Activated CD8-positive, alpha-beta memory T cell treated with anti-CD3 and anti-CD28 coated beads, Interleukin-2, amount 50 U/mL, for 4 hours (primary cell): ENCODE results near the gene HSPH1.
"Not testable (repeated sequence)": the region's sequence is repeated elsewhere in the genome, so short reads cannot be mapped to it uniquely, and the experiment has no call there.

ENCODE experiments used
- DNase-seq: peaks from one replicate; pipeline ENCODE4 v3.0.0-alpha.2; 2020

HSPH1 gene

GRCh38 chr13:31122544-31123260 lies 39.0 kb downstream of the HSPH1 start:
- no peak for DNase-seq

DNA sequence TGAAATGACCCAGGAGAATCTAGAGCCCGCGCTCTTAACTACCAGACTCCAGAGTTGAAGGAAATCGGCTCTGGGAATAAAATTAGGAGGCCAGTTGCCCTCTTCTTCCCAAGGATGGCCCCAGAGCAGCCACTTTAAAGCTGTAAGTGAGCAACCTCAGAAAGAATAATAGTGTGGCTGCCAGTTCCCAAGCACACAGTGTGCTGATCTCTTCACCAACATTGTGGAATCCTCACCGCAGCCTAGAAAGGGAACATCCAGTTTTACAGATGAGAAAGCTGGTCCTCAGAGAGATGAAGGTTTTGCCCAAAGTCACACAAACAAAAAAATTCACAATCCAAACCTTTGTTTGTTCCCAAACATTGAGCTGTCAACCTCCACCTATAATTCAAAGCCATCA lies 39.6 kb downstream of the HSPH1 start:
- DNase-seq = no peak

GRCh38 chr13:31121379-31122140 lies 40.1 kb downstream of the HSPH1 start:
- DNase-seq = no peak

- DNase-seq = no peak
Measured at GRCh38 chr13:31119966-31120700, 41.6 kb downstream of the HSPH1 start.

- no peak for DNase-seq
Measured at GRCh38 chr13:31119526-31119925, 42.2 kb downstream of the HSPH1 start.

DNA sequence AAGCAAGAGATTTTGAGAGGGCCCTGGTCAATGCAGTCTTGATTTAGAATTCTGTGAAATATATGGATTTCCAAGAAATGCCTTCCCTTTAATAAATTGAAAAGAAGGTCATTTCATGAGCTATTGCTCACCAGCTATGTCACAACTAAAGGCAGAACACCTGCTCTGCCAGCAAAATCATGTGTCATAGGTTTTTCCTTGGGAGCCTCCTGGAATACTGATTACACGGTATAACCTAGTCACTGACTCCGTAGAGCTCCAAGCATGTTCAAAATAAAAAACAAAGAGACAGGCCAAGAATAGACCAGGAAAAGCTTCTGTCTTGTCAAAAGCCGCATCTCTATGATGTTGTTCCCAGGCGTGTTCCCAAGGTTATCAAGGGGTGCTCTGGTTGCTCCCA lies 45.5 kb downstream of the HSPH1 start:
- no peak for DNase-seq

GRCh38 chr13:31115616-31116015 lies 46.1 kb downstream of the HSPH1 start:
- DNase-seq = no peak

DNA sequence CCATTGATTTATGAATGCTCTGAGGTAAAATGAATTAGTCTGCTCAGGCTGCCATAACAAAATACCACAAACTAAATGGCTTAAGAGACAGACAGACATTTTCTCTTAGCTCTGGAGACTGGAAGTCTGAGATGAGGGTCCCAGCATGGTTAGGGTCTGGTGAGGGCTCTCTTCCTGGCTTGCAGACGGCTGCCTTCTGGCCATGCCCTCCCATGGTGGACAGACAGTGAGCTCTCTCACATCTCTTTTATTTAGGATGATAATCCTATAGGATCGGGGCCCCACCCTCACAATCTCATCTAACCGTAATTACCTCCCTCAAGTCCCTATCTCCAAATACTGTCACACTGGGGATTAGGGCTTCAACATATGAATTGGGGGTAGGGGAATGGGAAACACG lies 47.1 kb downstream of the HSPH1 start:
- DNase-seq = no peak

DNA sequence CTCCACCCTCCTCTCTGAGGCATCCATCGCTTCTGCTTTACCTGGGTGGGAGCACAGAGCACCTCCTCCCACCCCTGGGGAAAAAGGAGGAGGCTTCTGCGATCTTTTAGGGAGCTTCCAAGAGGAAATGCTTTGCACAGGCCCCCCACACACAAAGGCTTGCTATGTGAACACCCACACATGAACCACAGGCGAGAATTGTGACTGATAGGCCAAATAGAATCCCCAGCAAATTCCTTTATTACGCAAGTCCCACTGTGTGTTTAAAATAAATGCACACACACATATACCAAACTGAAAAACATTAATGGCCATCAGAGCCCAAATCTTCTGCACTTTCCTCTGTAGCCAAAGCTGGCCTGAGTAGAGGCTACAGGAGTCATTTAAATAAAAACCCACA lies 50.6 kb downstream of the HSPH1 start:
- no peak for DNase-seq

- no peak for DNase-seq
Measured at GRCh38 chr13:31110617-31111016, 51.1 kb downstream of the HSPH1 start.

GRCh38 chr13:31110169-31110568 lies 51.5 kb downstream of the HSPH1 start:
- no peak for DNase-seq

GRCh38 chr13:31107109-31107508 lies 54.6 kb downstream of the HSPH1 start:
- no peak for DNase-seq

- DNase-seq = no peak
Measured at GRCh38 chr13:31105856-31106255, 55.8 kb downstream of the HSPH1 start.

DNA sequence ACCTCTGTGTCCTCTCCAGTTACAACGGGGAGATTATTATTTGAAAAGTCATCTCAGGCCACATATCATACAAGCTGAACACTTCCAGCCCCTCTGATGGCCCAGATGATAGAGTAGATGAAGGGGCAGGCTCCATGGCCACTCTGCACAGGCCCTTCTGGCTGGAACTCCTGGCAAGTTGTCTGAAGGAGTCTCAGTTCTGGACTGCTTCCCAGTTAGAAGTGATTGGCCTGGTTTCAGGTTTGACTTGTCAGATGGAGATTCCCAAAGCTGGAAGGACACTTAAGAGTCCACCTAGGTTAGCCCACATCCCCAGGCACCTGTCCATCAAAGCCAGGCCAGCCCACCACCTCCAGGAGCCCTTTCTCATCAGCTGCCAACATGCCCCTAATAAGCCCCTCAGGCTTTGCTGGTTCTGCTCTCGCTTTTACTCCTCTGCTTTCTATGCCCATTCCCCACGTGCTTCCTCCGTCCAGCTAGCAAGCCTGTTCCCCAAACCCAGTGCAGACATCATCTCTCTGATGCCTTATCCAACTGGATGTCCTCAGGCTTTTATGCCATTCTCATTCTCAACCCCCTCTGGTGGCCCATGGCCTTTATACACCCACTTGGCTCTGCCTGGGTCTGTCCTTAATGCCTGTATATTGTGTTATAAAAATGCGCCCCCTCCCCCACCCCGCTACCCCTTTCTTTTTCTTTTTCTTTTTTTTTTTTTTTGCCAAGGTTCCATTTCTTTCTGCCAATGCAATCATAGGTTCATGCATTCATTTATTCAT lies 56.5 kb downstream of the HSPH1 start:
- DNase-seq = no peak

DNA sequence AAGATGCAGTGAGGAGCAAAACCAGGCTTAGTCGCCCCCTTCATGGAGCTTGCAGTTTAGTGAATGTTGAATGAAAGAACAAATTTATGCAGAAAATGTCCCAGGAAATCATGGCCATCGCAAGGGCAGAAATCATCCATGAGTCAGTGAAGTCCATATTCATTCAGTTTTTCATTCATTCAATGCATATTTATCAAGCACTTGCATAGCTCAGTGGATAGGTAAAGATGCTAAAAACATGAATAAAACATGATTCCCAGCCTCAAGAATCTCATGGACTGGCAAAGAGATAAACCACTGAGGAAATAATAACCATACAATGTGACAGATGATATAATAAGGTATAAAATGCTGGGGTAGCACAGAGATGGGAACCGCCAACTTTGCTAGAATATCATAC lies 58.8 kb downstream of the HSPH1 start:
- no peak for DNase-seq

DNA sequence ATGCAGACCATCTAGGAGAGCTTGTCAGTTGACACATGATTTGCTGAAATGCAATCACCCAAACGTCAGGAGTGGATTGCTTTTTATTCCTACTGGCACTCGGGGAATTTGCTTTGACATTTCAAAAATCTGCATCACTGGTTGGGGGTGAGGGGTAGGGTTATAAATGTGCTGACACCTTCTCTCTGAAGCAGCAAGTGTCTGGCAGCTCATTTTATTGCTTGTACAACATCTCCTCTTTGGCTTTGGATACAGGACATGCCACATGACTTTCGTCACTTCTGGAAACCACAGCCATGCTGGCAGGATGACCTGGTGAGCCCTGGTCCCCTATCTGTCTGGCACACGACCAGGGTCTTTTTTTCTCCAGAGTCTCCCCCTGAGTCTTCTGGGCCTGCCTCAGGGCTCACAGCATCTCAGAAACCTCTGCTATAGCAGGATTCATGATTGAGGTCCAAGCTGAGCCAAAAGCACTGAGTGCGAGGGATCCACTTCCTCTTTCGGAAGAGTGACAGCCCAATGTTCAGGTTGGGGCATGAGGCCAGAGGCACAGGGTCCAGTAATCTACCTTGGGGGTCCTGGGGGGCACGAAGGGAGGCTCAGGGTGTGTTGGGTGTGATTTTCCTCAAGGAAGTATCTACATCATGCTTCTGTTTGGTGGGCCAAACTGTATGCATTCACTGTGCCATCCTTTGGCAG lies 60.1 kb downstream of the HSPH1 start:
- no peak for DNase-seq

- no peak for DNase-seq
Measured at GRCh38 chr13:31100721-31101120, 61.0 kb downstream of the HSPH1 start.

DNA sequence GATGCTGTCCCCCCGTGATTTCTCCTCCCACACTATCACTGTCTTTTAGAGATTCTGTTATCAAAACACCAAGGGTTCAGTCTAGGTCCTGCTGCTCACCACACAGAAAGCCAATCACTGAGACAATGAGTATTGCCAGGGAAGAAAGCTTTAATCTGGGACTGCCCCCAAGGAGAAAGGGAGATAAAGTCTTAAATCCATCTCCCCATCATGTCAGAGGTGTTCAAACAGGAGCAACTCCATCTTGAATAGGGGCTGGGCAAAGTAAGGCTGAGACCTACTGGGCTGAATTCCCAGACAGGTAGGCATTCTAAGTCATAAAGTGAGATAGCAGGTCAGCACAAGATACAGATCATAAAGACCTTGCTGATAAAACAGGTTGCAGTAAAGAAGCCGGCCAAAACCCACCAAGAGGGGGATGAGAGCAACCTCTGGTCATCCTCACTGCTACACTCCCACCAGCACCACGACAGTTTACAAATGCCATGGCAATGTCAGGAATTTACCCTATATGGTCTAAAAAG lies 63.7 kb downstream of the HSPH1 start:
- not testable (repeated sequence) for DNase-seq

DNA sequence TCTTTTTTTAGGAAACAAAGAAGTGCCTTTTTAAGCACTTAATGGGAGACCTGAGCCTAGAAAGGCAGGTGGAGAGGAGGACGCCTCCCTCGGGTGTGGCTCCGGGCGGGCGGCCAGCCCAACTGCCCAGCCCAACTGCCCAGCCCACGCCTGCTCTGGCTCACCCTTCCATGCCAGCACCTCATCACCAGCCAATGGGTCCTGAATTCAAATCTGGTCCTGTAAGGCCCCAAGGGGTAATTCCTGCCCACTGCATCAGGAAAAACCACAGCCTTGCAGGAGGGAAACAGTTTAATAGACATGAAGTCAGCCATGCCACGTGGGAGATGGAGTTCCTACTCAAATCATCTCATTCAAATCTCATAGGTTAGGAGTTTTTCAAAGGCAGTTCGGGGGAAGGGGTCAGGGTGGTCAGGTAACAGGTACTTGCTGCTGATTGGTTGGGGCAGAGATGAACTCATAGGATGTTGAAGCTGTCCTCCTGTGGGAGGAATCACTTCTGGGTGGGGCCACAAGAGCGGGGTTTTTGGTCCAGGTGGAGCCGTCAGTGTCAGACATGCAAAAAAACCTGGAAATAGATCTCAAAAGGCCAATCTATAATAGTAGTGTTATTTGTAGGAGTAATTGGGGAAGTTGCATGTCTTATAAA lies 64.9 kb downstream of the HSPH1 start:
- no peak for DNase-seq

DNA sequence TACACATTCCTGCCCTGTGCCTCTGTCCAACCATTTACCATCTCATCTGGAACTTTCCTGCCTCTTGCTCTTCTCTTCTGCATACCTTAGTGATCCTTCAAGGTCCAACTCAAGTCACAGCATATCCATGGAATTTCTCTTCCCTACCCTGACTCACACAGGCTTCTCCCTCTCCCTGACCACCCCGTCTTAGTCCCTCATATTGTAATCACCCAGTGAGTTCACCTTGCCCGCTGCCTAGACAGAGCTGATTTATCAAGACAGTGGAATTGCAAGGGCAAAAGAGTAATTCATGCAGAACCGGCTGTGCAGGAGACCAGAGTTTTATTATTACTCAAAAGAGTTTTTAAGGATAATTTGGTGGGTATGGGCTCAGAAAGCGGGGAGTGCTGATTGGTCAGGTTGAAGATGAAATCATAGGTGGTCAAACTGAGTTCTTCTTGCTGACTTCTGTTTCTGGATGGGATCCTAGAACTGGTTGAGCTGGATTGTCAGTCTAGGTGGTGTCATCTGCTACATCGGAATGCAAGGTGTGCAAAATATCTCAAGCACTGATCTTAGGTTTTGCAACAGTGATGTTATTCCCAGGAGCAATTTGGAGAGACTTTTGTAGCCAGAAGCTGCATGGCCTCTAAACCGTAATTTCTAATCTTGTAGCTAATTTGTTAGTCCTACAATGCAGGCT lies 67.2 kb downstream of the HSPH1 start:
- no peak for DNase-seq
